HEK293 (cell line): Measurements from ENCODE around the gene ADRA2C.

ENCODE experiments used
- CTCF ChIA-PET: fragments of 350-600 bp; formaldehyde crosslinking; extraction: SDS; loops from one replicate; lab custom pipeline; 2021; ENCODE audit warnings: antibody characterized with exemption; lab: Yijun Ruan, JAX
- POLR2A ChIA-PET: fragments of 300-600 bp; formaldehyde crosslinking; extraction: SDS; loops from one replicate; lab custom pipeline; 2020; ENCODE audit warnings: antibody characterized with exemption, inconsistent platforms; lab: Yijun Ruan, JAX
- H3K27ac ChIP-seq: fragments of 200-500 bp; sonication (Bioruptor generic); 2 replicates; pipeline ENCODE4 v1.5.1; 2014; ENCODE audit warnings: low read depth, low read length, control low read depth, inconsistent platforms; ENCODE audit errors: extremely low read depth
- H3K36me3 ChIP-seq, 2 experiments: fragments of 200-500 bp in 1 of 2; sonication (Bioruptor generic) in 1 of 2; 1 replicate in 1 of 2; 2 replicates in 1 of 2; pipeline ENCODE4 v1.5.1; 2014 to 2017; ENCODE audit warnings: inconsistent platforms in 2 of 2, low read length in 2 of 2; ENCODE audit not compliant: control insufficient read depth in 2 of 2, insufficient read depth in 1 of 2
- H3K4me1 ChIP-seq: fragments of 200-500 bp; sonication (Bioruptor generic); 2 replicates; pipeline ENCODE4 v1.5.1; 2014; ENCODE audit warnings: mild to moderate bottlenecking, low read length, inconsistent platforms; ENCODE audit not compliant: control insufficient read depth, insufficient read depth
- H3K4me3 ChIP-seq: 2 replicates; pipeline ENCODE4 v1.5.1; 2011; ENCODE audit warnings: low read depth, mild to moderate bottlenecking, control low read depth, low read length, moderate library complexity
- H3K9me3 ChIP-seq: fragments of 200-500 bp; sonication (Bioruptor generic); 2 replicates; pipeline ENCODE4 v1.5.1; 2014; ENCODE audit warnings: low read depth, low read length, inconsistent platforms; ENCODE audit not compliant: control insufficient read depth, insufficient read depth
- BCL11A ChIP-seq: fragments of 450-650 bp; formaldehyde crosslinking; IDR thresholded peaks from 2 replicates; pipeline ENCODE4 v1.5.1; 2016; ENCODE audit warnings: low read depth, missing biosample characterization, missing genetic modification characterization
- EGR2 ChIP-seq: fragments of 450-650 bp; formaldehyde crosslinking; IDR thresholded peaks from 2 replicates; pipeline ENCODE4 v1.5.1; 2016; ENCODE audit warnings: low read depth, missing biosample characterization, missing genetic modification characterization
- GFI1B ChIP-seq: fragments of 450-650 bp; formaldehyde crosslinking; IDR thresholded peaks from 2 replicates; pipeline ENCODE4 v1.5.1; 2016; ENCODE audit warnings: missing biosample characterization, missing genetic modification characterization
- GLI4 ChIP-seq: fragments of 450-650 bp; formaldehyde crosslinking; IDR thresholded peaks from 2 replicates; pipeline ENCODE4 v1.5.1; 2016; ENCODE audit warnings: missing biosample characterization, missing genetic modification characterization
- GLIS2 ChIP-seq: fragments of 450-650 bp; formaldehyde crosslinking; IDR thresholded peaks from 2 replicates; pipeline ENCODE4 v1.5.1; 2016; ENCODE audit warnings: missing biosample characterization, missing genetic modification characterization
- HOXA7 ChIP-seq: sonication (generic); formaldehyde crosslinking; IDR thresholded peaks from 2 replicates; pipeline ENCODE4 v1.8.1; 2022; ENCODE audit warnings: missing genetic modification reagents, borderline replicate concordance
- KLF7 ChIP-seq: fragments of 450-650 bp; formaldehyde crosslinking; IDR thresholded peaks from 2 replicates; pipeline ENCODE4 v1.5.1; 2016; ENCODE audit warnings: missing biosample characterization, missing genetic modification characterization, borderline replicate concordance
- REST ChIP-seq: fragments of 450-650 bp; formaldehyde crosslinking; IDR thresholded peaks from 2 replicates; pipeline ENCODE4 v1.5.1; 2016; ENCODE audit warnings: missing biosample characterization, missing genetic modification characterization
- ZBTB20 ChIP-seq: fragments of 450-650 bp; formaldehyde crosslinking; IDR thresholded peaks from 2 replicates; pipeline ENCODE4 v1.5.1; 2016; ENCODE audit warnings: missing biosample characterization, missing genetic modification characterization
- ZFP3 ChIP-seq: fragments of 450-650 bp; formaldehyde crosslinking; IDR thresholded peaks from 2 replicates; pipeline ENCODE4 v1.5.1; 2016; ENCODE audit warnings: low read depth, missing biosample characterization, missing genetic modification characterization
- ZFP41 ChIP-seq: fragments of 450-650 bp; formaldehyde crosslinking; IDR thresholded peaks from 2 replicates; pipeline ENCODE4 v1.5.1; 2016; ENCODE audit warnings: missing biosample characterization, missing genetic modification characterization, borderline replicate concordance
- ZNF214 ChIP-seq: fragments of 450-650 bp; formaldehyde crosslinking; IDR thresholded peaks from 2 replicates; pipeline ENCODE4 v1.5.1; 2017; ENCODE audit warnings: missing biosample characterization, mild to moderate bottlenecking, missing genetic modification characterization, borderline replicate concordance
- ZNF24 ChIP-seq: fragments of 450-650 bp; formaldehyde crosslinking; IDR thresholded peaks from 2 replicates; pipeline ENCODE4 v1.5.1; 2016; ENCODE audit warnings: missing biosample characterization, missing genetic modification characterization
- ZNF292 ChIP-seq: fragments of 450-650 bp; formaldehyde crosslinking; IDR thresholded peaks from 2 replicates; pipeline ENCODE4 v1.5.1; 2016; ENCODE audit warnings: low read depth, missing biosample characterization, missing genetic modification characterization, borderline replicate concordance
- ZNF433 ChIP-seq: fragments of 450-650 bp; formaldehyde crosslinking; IDR thresholded peaks from 2 replicates; pipeline ENCODE4 v1.5.1; 2016; ENCODE audit warnings: missing biosample characterization, missing genetic modification characterization, low read depth
- ZNF555 ChIP-seq: fragments of 450-650 bp; formaldehyde crosslinking; conservative IDR thresholded peaks from 2 replicates; pipeline ENCODE4 v1.5.1; 2017; ENCODE audit warnings: missing biosample characterization, mild to moderate bottlenecking, missing genetic modification characterization, inconsistent platforms
- ZNF560 ChIP-seq: fragments of 450-650 bp; formaldehyde crosslinking; IDR thresholded peaks from 2 replicates; pipeline ENCODE4 v1.5.1; 2017; ENCODE audit warnings: missing biosample characterization, missing genetic modification characterization, borderline replicate concordance
- ZNF561 ChIP-seq: fragments of 450-650 bp; IDR thresholded peaks from 2 replicates; pipeline ENCODE4 v1.5.1; 2018; ENCODE audit warnings: missing biosample characterization, missing genetic modification characterization, borderline replicate concordance
- ZNF585B ChIP-seq: fragments of 450-650 bp; formaldehyde crosslinking; IDR thresholded peaks from 2 replicates; pipeline ENCODE4 v1.5.1; 2016; ENCODE audit warnings: missing biosample characterization, missing genetic modification characterization
- ZNF629 ChIP-seq: fragments of 450-650 bp; formaldehyde crosslinking; IDR thresholded peaks from 2 replicates; pipeline ENCODE4 v1.5.1; 2017; ENCODE audit warnings: missing biosample characterization, missing genetic modification characterization
- ZNF677 ChIP-seq: fragments of 450-650 bp; IDR thresholded peaks from 2 replicates; pipeline ENCODE4 v1.5.0; 2018; ENCODE audit warnings: missing biosample characterization, mild to moderate bottlenecking, missing genetic modification characterization, moderate library complexity
- TF ChIP-seq, protein P1 (sequence below): fragments of 450-650 bp; formaldehyde crosslinking; optimal IDR thresholded peaks from 2 replicates; pipeline ENCODE3; 2016; ENCODE audit warnings: missing biosample characterization, mild to moderate bottlenecking, missing genetic modification characterization
- TF ChIP-seq, protein P2 (sequence below): fragments of 450-650 bp; formaldehyde crosslinking; IDR thresholded peaks from 2 replicates; pipeline ENCODE4 v1.5.1; 2016; ENCODE audit warnings: missing biosample characterization, missing genetic modification characterization
- TF ChIP-seq, protein P3 (sequence below): fragments of 450-650 bp; formaldehyde crosslinking; IDR thresholded peaks from 2 replicates; pipeline ENCODE4 v1.5.1; 2016; ENCODE audit warnings: missing biosample characterization, missing genetic modification characterization

The ADRA2C gene

DNA sequence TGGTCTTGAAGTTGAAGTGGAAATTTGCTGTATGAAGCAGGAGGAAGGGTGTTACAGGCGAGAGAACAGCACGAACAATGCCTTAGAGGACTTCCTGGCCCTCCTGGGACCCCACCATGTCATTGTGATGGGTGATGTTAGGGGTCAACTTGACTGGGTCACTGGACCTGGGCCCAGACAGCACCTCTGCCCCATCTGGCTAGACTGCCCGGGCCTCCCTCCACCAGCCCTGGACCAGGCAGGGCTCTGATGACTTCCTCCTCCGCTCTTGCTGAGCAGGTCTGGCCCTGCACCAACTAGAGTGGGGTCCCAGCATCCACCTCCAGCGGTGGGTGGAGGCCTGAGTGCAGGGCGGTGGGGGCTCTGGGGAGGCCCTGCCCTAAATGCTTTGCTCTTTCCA is 48.9 kb upstream of the ADRA2C start:
- H3K27ac ChIP-seq = no peak overlapping the region
- H3K4me3 ChIP-seq = no peak overlapping the region
- TF ChIP-seq ZFP41 (tag by site-specific recombination) = no peak
- no peak for TF ChIP-seq HOXA7 (CRISPR knock-in tag)
- TF ChIP-seq KLF7 (tag by site-specific recombination) = no peak
- TF ChIP-seq ZBTB20 (tag by site-specific recombination) = no peak
- TF ChIP-seq, protein P1, sequence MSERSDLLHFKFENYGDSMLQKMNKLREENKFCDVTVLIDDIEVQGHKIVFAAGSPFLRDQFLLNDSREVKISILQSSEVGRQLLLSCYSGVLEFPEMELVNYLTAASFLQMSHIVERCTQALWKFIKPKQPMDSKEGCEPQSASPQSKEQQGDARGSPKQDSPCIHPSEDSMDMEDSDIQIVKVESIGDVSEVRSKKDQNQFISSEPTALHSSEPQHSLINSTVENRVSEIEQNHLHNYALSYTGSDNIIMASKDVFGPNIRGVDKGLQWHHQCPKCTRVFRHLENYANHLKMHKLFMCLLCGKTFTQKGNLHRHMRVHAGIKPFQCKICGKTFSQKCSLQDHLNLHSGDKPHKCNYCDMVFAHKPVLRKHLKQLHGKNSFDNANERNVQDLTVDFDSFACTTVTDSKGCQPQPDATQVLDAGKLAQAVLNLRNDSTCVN = no peak
- TF ChIP-seq GLI4 (tag by site-specific recombination) = no peak
- TF ChIP-seq GLIS2 (tag by site-specific recombination) = no peak
- TF ChIP-seq ZNF561 (tag by site-specific recombination) = no peak
- no peak for TF ChIP-seq GFI1B (tag by site-specific recombination)
- no peak for TF ChIP-seq EGR2 (tag by site-specific recombination)
- TF ChIP-seq ZNF585B (tag by site-specific recombination) = no peak
- no peaks in the 10 kb centered on the region for H3K9me3 ChIP-seq
- POLR2A ChIA-PET = no interaction called here
- no peaks in the 10 kb centered on the region for H3K4me1 ChIP-seq
- CTCF ChIA-PET = no interaction called here
- no peaks in the 10 kb centered on the region for H3K36me3 ChIP-seq

DNA sequence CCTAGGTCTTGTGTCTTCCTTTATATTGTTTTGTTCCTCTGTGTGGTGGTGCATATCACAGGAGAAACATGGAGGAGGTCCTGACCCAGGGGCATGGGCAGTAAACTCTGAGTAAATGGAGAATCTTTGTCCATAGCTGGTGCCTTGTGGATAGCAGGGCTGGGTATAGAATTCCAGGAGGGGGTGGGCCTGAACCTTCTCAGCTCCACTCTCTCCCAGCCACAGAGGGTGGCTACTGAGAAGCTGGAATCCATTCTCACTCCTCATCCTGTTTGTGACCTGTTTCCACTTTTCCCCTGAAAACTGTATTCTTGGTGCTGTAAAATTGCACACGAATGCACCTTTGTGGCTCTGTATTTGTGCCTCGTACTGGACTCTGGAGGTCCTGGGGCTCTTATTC is 47.7 kb upstream of the ADRA2C start:
- H3K4me1 ChIP-seq = no peaks in the 10 kb centered on the region
- no peak for TF ChIP-seq ZNF292 (tag by site-specific recombination)
- no peak for TF ChIP-seq ZNF555 (tag by site-specific recombination)
- no peak for TF ChIP-seq ZNF560 (tag by site-specific recombination)
- no peak for TF ChIP-seq ZNF24 (tag by site-specific recombination)
- no peak for TF ChIP-seq HOXA7 (CRISPR knock-in tag)
- no peak for TF ChIP-seq ZFP3 (tag by site-specific recombination)
- TF ChIP-seq, protein P2, sequence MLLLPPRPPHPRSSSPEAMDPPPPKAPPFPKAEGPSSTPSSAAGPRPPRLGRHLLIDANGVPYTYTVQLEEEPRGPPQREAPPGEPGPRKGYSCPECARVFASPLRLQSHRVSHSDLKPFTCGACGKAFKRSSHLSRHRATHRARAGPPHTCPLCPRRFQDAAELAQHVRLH (tag by site-specific recombination) = no peak
- TF ChIP-seq ZNF677 = no peak
- TF ChIP-seq REST = no peak
- TF ChIP-seq ZNF214 = no peak
- no peak for TF ChIP-seq ZNF433 (tag by site-specific recombination)
- TF ChIP-seq BCL11A (tag by site-specific recombination) = no peak
- TF ChIP-seq, protein P3, sequence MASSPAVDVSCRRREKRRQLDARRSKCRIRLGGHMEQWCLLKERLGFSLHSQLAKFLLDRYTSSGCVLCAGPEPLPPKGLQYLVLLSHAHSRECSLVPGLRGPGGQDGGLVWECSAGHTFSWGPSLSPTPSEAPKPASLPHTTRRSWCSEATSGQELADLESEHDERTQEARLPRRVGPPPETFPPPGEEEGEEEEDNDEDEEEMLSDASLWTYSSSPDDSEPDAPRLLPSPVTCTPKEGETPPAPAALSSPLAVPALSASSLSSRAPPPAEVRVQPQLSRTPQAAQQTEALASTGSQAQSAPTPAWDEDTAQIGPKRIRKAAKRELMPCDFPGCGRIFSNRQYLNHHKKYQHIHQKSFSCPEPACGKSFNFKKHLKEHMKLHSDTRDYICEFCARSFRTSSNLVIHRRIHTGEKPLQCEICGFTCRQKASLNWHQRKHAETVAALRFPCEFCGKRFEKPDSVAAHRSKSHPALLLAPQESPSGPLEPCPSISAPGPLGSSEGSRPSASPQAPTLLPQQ (tag by site-specific recombination) = no peak
- TF ChIP-seq ZNF629 = no peak
- H3K36me3 ChIP-seq = no peaks in the 10 kb centered on the region
- H3K4me3 ChIP-seq = no peak overlapping the region
- no peaks in the 10 kb centered on the region for H3K9me3 ChIP-seq
- no peak overlapping the region for H3K27ac ChIP-seq
- ChIA-PET CTCF (no interaction called here), POLR2A (no interaction called here)
